GM19467 (cell line): Measurements from ENCODE around the gene GPATCH1.
"Not testable (repeated sequence)": the region's sequence is repeated elsewhere in the genome, so short reads cannot be mapped to it uniquely, and the experiment has no call there.

Experiments used
- ATAC-seq: cut with Tn5 transposase; IDR thresholded peaks from one replicate; pipeline ENCODE4 v1.9.1; 2021; ENCODE audit warnings: mild to moderate bottlenecking, moderate library complexity; ENCODE audit not compliant: unreplicated experiment

GPATCH1 gene

GRCh38 chr19:33152625-33153024 is 71.6 kb downstream of the GPATCH1 start:
- ATAC-seq: not testable (repeated sequence)

- not testable (repeated sequence) for ATAC-seq
Measured at GRCh38 chr19:33154313-33154712, 73.3 kb downstream of the GPATCH1 start.

DNA sequence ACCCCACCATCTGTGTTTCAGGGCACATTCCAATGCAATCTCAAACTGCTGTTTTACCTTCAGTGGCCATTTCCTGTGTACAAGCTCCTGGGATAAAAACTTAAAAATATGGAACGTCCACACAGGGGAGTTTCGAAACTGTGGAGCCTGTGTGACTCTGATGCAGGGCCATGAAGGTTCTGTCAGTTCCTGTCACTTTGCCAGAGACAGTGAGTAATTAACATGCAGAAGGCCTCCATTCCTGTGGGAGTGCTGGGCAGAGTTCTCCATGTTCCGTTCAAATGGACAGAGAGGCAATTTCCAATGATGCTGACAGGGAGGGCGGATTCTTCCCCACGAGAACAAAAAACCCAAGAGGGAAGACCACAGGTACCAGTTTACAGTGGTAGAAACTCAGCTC is 75.4 kb downstream of the GPATCH1 start:
- no peak for ATAC-seq

- ATAC-seq: no peak
Measured at GRCh38 chr19:33157906-33158305, 76.9 kb downstream of the GPATCH1 start.

DNA sequence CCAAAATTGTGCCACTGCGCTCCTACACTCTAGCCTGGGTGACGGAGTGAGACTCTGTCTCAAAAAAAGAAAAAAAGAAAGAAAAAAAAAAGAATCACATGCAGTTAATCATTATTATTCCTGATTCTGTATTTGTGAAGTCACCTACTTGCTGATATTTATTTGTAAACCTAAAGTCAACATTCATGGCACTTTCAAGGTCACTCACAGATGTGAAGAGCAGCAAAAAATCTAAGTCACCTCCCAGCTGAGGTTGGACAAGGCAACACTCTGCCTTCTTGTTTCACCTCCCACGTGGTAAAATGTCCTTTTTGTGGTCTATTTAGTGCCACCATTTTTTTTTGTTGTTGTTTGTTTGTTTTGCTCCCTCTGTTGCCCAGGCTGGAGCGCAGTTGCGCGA is 77.4 kb downstream of the GPATCH1 start:
- no peak for ATAC-seq

DNA sequence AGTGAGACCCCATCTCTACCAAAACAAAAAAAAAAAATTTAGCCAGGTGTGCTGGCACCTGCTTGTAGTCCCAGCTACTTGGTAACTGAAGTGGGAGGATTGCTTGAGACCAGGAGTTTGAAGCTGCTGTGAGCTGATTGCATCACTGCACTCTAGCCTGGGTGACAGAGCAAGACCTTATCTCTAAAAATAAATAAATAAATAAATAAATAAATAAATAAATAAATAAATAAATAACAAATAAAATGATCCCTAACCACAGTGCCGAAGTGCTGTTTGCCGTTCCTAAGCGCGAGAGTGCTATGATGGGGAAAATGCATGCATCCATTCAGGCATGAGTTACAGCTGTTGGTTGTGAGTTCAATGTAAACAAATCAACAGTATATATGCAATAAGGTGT is 78.2 kb downstream of the GPATCH1 start:
- no peak for ATAC-seq

DNA sequence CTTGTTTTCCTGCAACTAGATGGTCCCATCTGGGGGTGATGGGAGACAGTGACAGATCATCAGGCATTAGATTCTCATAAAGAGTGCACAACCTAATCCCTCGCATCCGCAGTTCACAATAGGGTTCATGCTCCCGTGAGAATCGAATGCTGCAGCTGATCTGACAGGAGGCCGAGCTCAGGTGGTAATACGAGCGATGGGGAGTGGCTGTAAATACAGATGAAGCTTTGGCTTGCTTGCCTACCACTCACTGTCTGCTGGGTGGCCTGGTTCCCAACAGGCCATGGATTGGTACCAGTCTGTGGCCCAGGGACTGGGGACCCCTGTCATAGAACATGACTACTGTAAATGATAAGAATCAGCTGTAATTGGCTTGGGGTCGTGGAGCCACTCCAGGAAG is 78.9 kb downstream of the GPATCH1 start:
- ATAC-seq: no peak

GRCh38 chr19:33161201-33161600 is 80.2 kb downstream of the GPATCH1 start:
- ATAC-seq: no peak

DNA sequence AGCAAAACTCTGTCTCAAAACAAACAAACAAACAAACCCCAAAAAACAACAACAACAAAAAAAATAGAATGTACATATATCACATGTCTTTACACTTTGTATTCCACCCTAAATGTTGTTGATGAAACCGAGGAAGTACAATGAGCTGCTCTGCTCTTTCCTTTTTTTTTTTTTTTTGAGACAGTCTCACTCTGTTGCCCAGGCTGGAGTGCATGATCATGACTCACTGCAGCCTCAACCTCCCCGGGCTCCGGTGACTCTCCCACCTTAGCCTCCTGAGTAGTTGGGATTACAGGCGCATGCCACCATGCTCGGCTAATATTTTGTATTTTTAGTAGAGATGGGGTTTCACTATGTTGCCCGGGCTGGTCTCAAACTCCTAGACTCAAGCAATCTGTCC is 82.5 kb downstream of the GPATCH1 start:
- ATAC-seq: no peak

- ATAC-seq: not testable (repeated sequence)
Measured at GRCh38 chr19:33166037-33166436, 85.1 kb downstream of the GPATCH1 start.

GRCh38 chr19:33167438-33167837 is 86.5 kb downstream of the GPATCH1 start:
- ATAC-seq: no peak

DNA sequence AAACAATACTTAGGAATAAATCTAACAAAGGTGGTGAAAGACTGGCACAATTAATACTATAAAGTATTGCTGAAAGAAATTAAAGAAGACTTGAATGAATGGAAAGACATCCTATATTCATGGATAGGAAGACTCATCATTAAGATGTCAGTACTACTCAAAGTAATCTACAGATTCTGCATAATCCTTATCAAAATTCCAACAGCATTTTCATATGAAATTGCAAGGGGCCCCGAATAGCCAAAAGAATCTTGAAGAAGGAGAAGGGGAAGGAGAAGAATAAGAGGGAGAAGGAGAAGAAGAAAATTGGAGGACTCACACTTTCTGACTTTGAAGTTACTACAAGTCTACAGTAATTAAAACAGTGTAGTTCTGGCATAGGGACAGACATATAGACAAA is 87.5 kb downstream of the GPATCH1 start:
- no peak for ATAC-seq

DNA sequence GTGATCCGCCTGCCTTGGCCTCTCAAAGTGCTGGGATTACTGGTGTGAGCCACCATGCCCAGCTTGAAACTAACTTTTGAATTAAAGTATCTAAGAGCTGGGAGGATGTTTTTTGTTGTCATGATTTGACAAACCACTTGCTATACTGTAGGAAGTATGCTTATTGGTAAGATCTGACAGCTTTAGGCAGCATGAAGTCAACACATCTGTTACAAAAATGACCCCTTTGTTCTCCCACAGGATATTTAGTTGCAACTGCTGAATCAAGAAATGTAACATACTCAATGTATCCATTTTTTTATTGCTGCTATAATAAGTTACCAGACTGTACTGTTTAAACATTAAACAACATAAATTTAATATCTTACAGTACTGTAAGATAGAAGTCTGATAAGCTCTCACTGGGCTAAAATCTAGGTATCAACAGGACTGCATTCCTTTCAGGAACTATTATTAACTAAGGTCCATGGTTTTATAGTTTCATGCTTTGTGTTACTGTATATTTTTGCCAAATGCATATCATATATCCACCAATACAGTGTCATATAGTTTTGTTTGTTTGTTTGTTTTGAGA is 90.3 kb downstream of the GPATCH1 start:
- ATAC-seq: no peak

GRCh38 chr19:33171916-33172359 is 91.0 kb downstream of the GPATCH1 start:
- ATAC-seq: no peak

- no peak for ATAC-seq
Measured at GRCh38 chr19:33174186-33174585, 93.2 kb downstream of the GPATCH1 start.

DNA sequence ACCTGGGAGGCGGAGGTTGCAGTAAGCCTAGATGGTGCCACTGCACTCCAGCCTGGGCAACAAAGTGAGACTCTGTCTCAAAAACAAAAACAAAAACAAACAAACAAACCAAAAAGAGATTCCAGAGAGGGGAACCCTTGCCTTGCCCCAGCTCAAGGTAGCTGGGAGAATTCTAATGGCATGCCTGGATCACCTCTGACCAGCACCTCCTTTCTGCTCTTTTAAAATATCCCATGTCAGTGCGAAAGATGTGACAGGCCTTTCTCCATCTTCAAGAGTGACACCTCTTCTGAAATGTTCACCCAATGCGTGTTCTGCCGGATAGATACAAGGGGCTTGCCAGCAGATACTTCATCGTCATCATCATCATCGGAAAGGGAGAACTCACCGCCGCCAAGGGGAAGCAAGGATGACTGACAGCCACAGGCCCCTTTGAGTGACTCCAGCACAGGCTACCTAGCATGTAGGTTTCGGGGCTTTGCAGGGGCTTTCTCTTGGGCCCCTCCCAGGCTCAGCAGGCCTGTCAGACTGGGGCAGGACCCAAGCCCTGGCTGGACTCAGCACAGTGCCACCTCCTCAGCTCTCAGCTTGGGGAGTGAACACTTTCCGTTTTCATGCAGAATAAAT is 94.3 kb downstream of the GPATCH1 start:
- ATAC-seq: no peak

GRCh38 chr19:33175886-33176669 is 95.1 kb downstream of the GPATCH1 start:
- ATAC-seq: no peak

DNA sequence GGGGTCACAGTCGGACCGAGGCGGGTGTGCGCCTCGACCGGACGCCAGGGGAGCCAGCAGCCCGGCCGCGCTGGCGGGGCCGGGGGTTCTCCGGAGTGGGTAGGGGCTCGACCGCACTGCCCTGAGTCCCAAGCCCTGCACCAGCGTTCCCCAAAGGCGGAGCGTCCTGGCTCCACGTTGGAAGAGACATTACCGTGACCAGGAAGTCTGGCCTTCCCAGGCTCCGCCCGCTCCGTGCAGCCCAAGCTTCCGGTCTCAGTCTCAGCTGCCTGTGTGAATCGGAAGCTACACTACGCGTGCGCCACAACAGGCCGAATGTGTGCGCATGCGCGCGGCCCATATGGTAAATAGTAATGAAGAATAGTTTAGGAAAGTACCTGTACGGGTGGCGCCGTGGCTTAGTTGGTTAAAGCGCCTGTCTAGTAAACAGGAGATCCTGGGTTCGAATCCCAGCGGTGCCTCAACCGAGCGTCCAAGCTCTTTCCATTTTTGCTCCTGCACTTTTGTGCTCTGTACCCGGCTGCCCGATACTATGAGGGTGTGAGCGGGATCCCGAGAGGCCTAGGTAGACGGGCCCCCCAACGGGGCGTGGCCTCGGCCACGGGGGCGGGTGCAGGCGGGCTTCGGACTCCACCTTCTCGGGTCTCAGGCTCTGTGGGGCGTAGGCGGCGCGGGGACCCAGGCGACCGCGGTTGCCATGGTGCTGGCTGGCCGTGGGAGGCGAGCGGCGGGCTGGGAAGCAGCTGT is 95.9 kb downstream of the GPATCH1 start:
- peak; percentile 86 for ATAC-seq

GRCh38 chr19:33177417-33177979 is 96.5 kb downstream of the GPATCH1 start:
- ATAC-seq: peak; percentile 19
